GM12878 (cell line): Measurements from ENCODE around the gene CACNA1H. TPM values are rescaled to one million over a fixed set of nuclear protein-coding genes. Genes with fewer than 3 reads are reported as not detected.

Experiments
- ATAC-seq: fragments of 200-7000 bp; cut with Tn5 transposase; 3 replicates; pipeline ENCODE4 v1.9.1; 2020; ENCODE audit warnings: mild to moderate bottlenecking, moderate library complexity
- BruUV-seq: library from RNA; stranded (reverse); fragments of 400-500 nt; replicated peaks from 2 replicates; lab custom pipeline; 2021; lab: Mats Ljungman, UMichigan
- CTCF ChIA-PET: fragments of 300-600 bp; sonication (Branson Sonifier 250); formaldehyde crosslinking; extraction: SDS; loops from one replicate; lab custom pipeline; 2021; ENCODE audit warnings: inconsistent platforms; lab: Yijun Ruan, JAX
- POLR2A ChIA-PET: fragments of 350-600 bp; formaldehyde crosslinking; extraction: SDS; loops from one replicate; lab custom pipeline; 2021; ENCODE audit warnings: inconsistent platforms; lab: Charles Lee
- RAD21 ChIA-PET: fragments of 300-600 bp; sonication (Branson Sonifier 250); formaldehyde crosslinking; loops from one replicate; lab custom pipeline; 2023; ENCODE audit warnings: antibody characterized with exemption; ENCODE audit not compliant: unreplicated experiment; lab: Charles Lee
- SMC1A ChIA-PET: fragments of 300-600 bp; sonication (Branson Sonifier 250); formaldehyde crosslinking; loops from one replicate; lab custom pipeline; 2023; ENCODE audit not compliant: unreplicated experiment, uncharacterized antibody; lab: Charles Lee
- DNase-seq: peaks from one replicate; pipeline ENCODE4 v3.0.0-alpha.2; 2011; ENCODE audit warnings: low read depth, low spot score
- FAIRE-seq: peaks from 3 replicates; lab custom pipeline; 2011; peaks lifted over from hg19 to GRCh38; lab: Jason Lieb, UNC
- H2AFZ ChIP-seq: 2 replicates; pipeline ENCODE4 v1.6.0; 2011; ENCODE audit warnings: low read depth, low read length, control low read depth; ENCODE audit not compliant: control insufficient read depth
- H3K27ac ChIP-seq: 2 replicates; pipeline ENCODE4 v1.5.1; 2011; ENCODE audit warnings: control low read depth; ENCODE audit not compliant: control insufficient read depth, insufficient read depth
- H3K27me3 ChIP-seq, 2 experiments: replicated peaks in 1 of 2; 2 replicates each; pipeline versions ENCODE4 v1.6.0 to v1.6.1; 2011; ENCODE audit warnings: low read length in 1 of 2; ENCODE audit not compliant: control insufficient read depth in 2 of 2, insufficient read depth in 2 of 2
- H3K36me3 ChIP-seq, 2 experiments: 2 replicates each; pipeline ENCODE4 v1.5.1; 2011; ENCODE audit warnings: low read length in 1 of 2; ENCODE audit not compliant: control insufficient read depth in 2 of 2, insufficient read depth in 2 of 2
- H3K4me1 ChIP-seq: 2 replicates; pipeline ENCODE4 v1.6.1; 2011; ENCODE audit warnings: mild to moderate bottlenecking, low read length, moderate library complexity, mixed read lengths; ENCODE audit not compliant: control insufficient read depth, insufficient read depth
- H3K4me2 ChIP-seq: 2 replicates; pipeline ENCODE4 v1.6.0; 2011; ENCODE audit warnings: control low read depth; ENCODE audit not compliant: control insufficient read depth, insufficient read depth
- H3K4me3 ChIP-seq: fragments of 200-600 bp; sonication (generic); 2 replicates; pipeline ENCODE4 v1.5.1; 2016
- H3K79me2 ChIP-seq: 2 replicates; pipeline ENCODE4 v1.6.0; 2011; ENCODE audit warnings: low read length; ENCODE audit not compliant: control insufficient read depth, insufficient read depth
- H3K9ac ChIP-seq: 2 replicates; pipeline ENCODE4 v1.8.0; 2011; ENCODE audit warnings: low read length, control low read depth, mixed read lengths; ENCODE audit not compliant: control insufficient read depth, insufficient read depth
- H3K9me3 ChIP-seq: replicated peaks from 3 replicates; pipeline ENCODE4 v1.5.1; 2011; ENCODE audit warnings: mild to moderate bottlenecking, low read length; ENCODE audit not compliant: control insufficient read depth, insufficient read depth
- H4K20me1 ChIP-seq: 2 replicates; pipeline ENCODE4 v1.6.0; 2011; ENCODE audit not compliant: control insufficient read depth, insufficient read depth
- ATF7 ChIP-seq: fragments of 450-650 bp; IDR thresholded peaks from 2 replicates; pipeline ENCODE4 v1.6.1; 2016; ENCODE audit warnings: low read depth, mild to moderate bottlenecking
- BACH1 ChIP-seq: fragments of 450-650 bp; IDR thresholded peaks from 2 replicates; pipeline ENCODE4 v1.6.1; 2017; ENCODE audit warnings: mild to moderate bottlenecking, borderline replicate concordance
- CHD1 ChIP-seq: IDR thresholded peaks from 2 replicates; pipeline ENCODE4 v1.6.1; 2012; ENCODE audit warnings: low read depth, low read length, improper control_type of control experiment
- CTCF ChIP-seq, 3 experiments: IDR thresholded peaks in 2 of 3; conservative IDR thresholded peaks in 1 of 3; 2 replicates each; pipeline ENCODE4 v1.5.1; 2011; ENCODE audit warnings: low read depth in 3 of 3, low read length in 3 of 3, mild to moderate bottlenecking in 3 of 3, control low read depth in 2 of 3, moderate library complexity in 2 of 3, inconsistent platforms in 1 of 3, mixed read lengths in 1 of 3; ENCODE audit not compliant: control insufficient read depth in 2 of 3, insufficient read depth in 1 of 3; ENCODE audit errors: extremely low read depth in 1 of 3
- IRF4 ChIP-seq: IDR thresholded peaks from 2 replicates; pipeline ENCODE4 v1.6.1; 2011; ENCODE audit warnings: low read depth, low read length
- KLF5 ChIP-seq: fragments of 450-650 bp; IDR thresholded peaks from 2 replicates; pipeline ENCODE4 v1.6.1; 2014; ENCODE audit warnings: mild to moderate bottlenecking; ENCODE audit not compliant: partially characterized antibody
- LARP7 ChIP-seq: fragments of 450-650 bp; IDR thresholded peaks from 2 replicates; pipeline ENCODE4 v1.6.1; 2017; ENCODE audit warnings: mild to moderate bottlenecking
- MLLT1 ChIP-seq: fragments of 450-650 bp; IDR thresholded peaks from 2 replicates; pipeline ENCODE4 v1.6.1; 2016; ENCODE audit warnings: mild to moderate bottlenecking
- POU2F2 ChIP-seq: IDR thresholded peaks from 3 replicates; pipeline ENCODE4 v1.6.1; 2011; ENCODE audit warnings: low read depth, mild to moderate bottlenecking, low read length, borderline replicate concordance
- RAD21 ChIP-seq: IDR thresholded peaks from 2 replicates; pipeline ENCODE4 v1.6.1; 2011; ENCODE audit warnings: mild to moderate bottlenecking, low read depth, low read length, moderate library complexity; ENCODE audit not compliant: insufficient read depth
- SKIL ChIP-seq: fragments of 450-650 bp; IDR thresholded peaks from 2 replicates; pipeline ENCODE4 v1.6.1; 2017; ENCODE audit warnings: mild to moderate bottlenecking, low read depth, inconsistent platforms; ENCODE audit not compliant: poor library complexity, severe bottlenecking
- STAT1 ChIP-seq: fragments of 450-650 bp; conservative IDR thresholded peaks from 2 replicates; pipeline ENCODE4 v1.6.1; 2014; ENCODE audit warnings: antibody characterized with exemption, mild to moderate bottlenecking
- TAF1 ChIP-seq: IDR thresholded peaks from 2 replicates; pipeline ENCODE4 v1.6.1; 2011; ENCODE audit warnings: mild to moderate bottlenecking, low read depth, low read length, borderline replicate concordance
- TCF7 ChIP-seq: IDR thresholded peaks from 2 replicates; pipeline ENCODE4 v1.6.1; 2014; ENCODE audit warnings: antibody characterized with exemption, borderline replicate concordance
- ZNF217 ChIP-seq: fragments of 450-650 bp; IDR thresholded peaks from 2 replicates; pipeline ENCODE4 v1.6.1; 2017; ENCODE audit warnings: antibody characterized with exemption, mild to moderate bottlenecking
- ZSCAN29 ChIP-seq: fragments of 450-650 bp; IDR thresholded peaks from 2 replicates; pipeline ENCODE4 v1.6.1; 2017; ENCODE audit warnings: mild to moderate bottlenecking, moderate library complexity
- WGBS: methylation state at CpG from one replicate; pipeline ENCODE4 v1.1.6; 2016; ENCODE audit warnings: low lambda C conversion rate; ENCODE audit not compliant: insufficient replicate concordance, insufficient coverage; ENCODE audit errors: missing lambda C conversion rate; 5-methylcytosine and 5-hydroxymethylcytosine counted together
- in situ Hi-C: fragments of 300-500 bp; cut with MboI; formaldehyde crosslinking; loops from 9 replicates; pipeline ENCODE4 v1.14.3; 2018; ENCODE audit warnings: mixed read lengths
- intact Hi-C: fragments of 100-400 bp; cut with micrococcal nuclease; formaldehyde crosslinking; loops from one replicate; pipeline ENCODE4 v1.14.2; 2022; ENCODE audit not compliant: unreplicated experiment
- polyA plus RNA-seq, 11 experiments: library from polyadenylated mRNA; depleted of rRNA in 4 of 11; unstranded in 6 of 11; stranded (reverse) in 5 of 11; fragments of >200 nt; fragmentation: Nextera tagmentation in 4 of 11; fragmentation: Illumina TruSeq in 1 of 11; extraction: Ambion mirVana in 4 of 11; extraction: Trizol in 1 of 11; gene quantifications; 1 replicate in 1 of 11; 2 replicates in 10 of 11; pipeline versions ENCODE4 v1.2.1 to v1.2.3, GENCODE V29; 2011 to 2016; ENCODE audit warnings: inconsistent platforms in 2 of 11, missing spikeins in 2 of 11, low read depth in 1 of 11
- total RNA-seq, 4 experiments: library from RNA; depleted of rRNA in 3 of 4; stranded (reverse); fragments of >200 nt in 3 of 4; fragmentation: Illumina TruSeq in 1 of 4; extraction: Trizol in 1 of 4; gene quantifications; 2 replicates each; pipeline versions ENCODE4 v1.2.1 to v1.2.3, GENCODE V29; 2013 to 2021
- TF ChIP-seq, protein P1 (sequence below): IDR thresholded peaks from 2 replicates; pipeline ENCODE4 v1.6.1; 2011; ENCODE audit warnings: borderline replicate concordance, low read depth, mild to moderate bottlenecking, moderate library complexity, mixed read lengths, low read length; ENCODE audit not compliant: insufficient read depth; ENCODE audit errors: extremely low read length

The CACNA1H gene
- total and polyA plus RNA-seq, 10 of the 15 experiments (the other 5 are each of a cell fraction or from before 2014, with no cell fraction given), result 0.03 to 0.54 TPM; not detected in 8

DNA sequence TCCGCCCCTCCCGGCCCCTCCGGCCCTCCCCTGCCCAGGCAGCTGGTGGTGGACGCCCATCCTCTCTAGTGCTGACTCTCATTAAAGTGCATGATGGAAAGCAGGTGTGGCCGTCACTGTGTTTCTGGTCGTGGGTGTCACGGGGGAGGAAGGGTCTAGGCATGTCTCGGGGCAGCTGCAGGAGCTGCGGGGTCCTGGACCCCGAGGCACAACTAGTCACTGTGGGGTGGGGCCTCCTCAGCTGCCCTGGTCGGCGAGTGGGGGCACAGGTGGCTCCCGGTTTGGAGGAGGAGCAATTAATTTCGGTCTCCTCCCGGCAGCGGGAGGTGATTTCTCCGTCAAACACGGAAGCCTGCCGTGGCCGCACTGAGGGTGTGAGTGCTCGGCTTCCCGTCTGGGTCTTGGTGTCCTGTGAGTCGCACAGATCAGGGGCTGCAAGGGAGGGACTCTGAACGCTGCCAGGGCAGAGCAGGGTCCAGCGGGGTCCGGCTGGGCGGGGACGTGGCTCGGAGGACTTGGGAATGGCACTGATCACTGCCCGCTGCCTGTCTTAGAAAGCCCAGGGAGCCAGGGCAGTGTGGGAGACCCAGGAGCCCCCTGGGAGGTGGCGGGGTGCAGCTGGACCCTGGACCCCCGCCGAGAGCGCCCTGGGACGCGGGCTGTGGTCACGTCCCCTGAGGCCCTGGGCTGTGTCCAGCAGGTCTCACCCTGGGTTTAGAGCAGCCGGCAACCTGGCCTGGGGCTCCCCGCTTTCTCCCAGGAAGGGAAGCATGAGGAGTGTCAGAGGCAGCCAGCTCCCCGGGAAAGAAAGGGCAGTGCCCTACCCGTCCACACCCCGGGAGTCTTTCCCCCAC is 106.2 kb downstream of the CACNA1H start:
- no peaks in the 10 kb centered on the region for H3K36me3 ChIP-seq
- H4K20me1 ChIP-seq, result no peaks in the 10 kb centered on the region
- ChIA-PET RAD21 (no interaction called here), CTCF (no interaction called here), SMC1A (no interaction called here), POLR2A (no interaction called here)
- H3K4me1 ChIP-seq, result no peaks in the 10 kb centered on the region
- 11% methylated on average over 35 of the region's 42 CpGs for WGBS
- H3K4me2 ChIP-seq, result no peak overlapping the region
- no peak overlapping the region for H3K27ac ChIP-seq
- intact Hi-C loops (no loop called here), in situ Hi-C loops (no loop called here)
- no peaks in the 10 kb centered on the region for H3K9me3 ChIP-seq
- no peak for TF ChIP-seq MLLT1
- TF ChIP-seq CTCF (IDR thresholded peaks at IDR 0.05 in 2 of 3, conservative IDR thresholded peaks at IDR 0.05 in 1 of 3; ENCODE audit: control insufficient read depth in 2 of 3, extremely low read depth in 1 of 3, insufficient read depth in 1 of 3, low read depth in 3 of 3, low read length in 3 of 3), result no peak
- TF ChIP-seq KLF5, result no peak
- TF ChIP-seq ATF7, result no peak
- TF ChIP-seq LARP7, result no peak
- TF ChIP-seq, protein P1, sequence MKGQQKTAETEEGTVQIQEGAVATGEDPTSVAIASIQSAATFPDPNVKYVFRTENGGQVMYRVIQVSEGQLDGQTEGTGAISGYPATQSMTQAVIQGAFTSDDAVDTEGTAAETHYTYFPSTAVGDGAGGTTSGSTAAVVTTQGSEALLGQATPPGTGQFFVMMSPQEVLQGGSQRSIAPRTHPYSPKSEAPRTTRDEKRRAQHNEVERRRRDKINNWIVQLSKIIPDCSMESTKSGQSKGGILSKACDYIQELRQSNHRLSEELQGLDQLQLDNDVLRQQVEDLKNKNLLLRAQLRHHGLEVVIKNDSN, result no peak
- no peak for TF ChIP-seq TAF1
- no peak for TF ChIP-seq TCF7
- TF ChIP-seq IRF4, result no peak
- TF ChIP-seq STAT1, result no peak
- TF ChIP-seq BACH1, result no peak
- TF ChIP-seq ZSCAN29, result no peak
- no peak for TF ChIP-seq SKIL
- no peak for TF ChIP-seq POU2F2
- no peak for TF ChIP-seq RAD21
- no peak for TF ChIP-seq ZNF217
- TF ChIP-seq CHD1, result no peak
- no peak for DNase-seq
- H3K4me3 ChIP-seq, result no peak overlapping the region
- no peaks in the 10 kb centered on the region; a peak in 1 of 4 replicates for H3K27me3 ChIP-seq
- FAIRE-seq, result no peak
- no TSS peak for BruUV-seq
- no peak overlapping the region for H2AFZ ChIP-seq
- ATAC-seq, result no peak
- no peaks in the 10 kb centered on the region for H3K79me2 ChIP-seq
- H3K9ac ChIP-seq, result no peak overlapping the region
